Measurements from ENCODE around the gene RGS8. TPM values are rescaled to one million over a fixed set of nuclear protein-coding genes. Genes with fewer than 3 reads are reported as not detected.

RGS8 gene
- total RNA-seq, 2 experiments from 2014 or later: not detected

Other genes with a start within 250 kb of the RGS8 start
- gene RGSL1, start 234.4 kb downstream of the RGS8 start, total RNA-seq: not detected
- gene RNASEL, start 95.3 kb downstream of the RGS8 start, total RNA-seq: 10 to 100 TPM; 11.4 to 13.2 TPM
- 1 to 10 TPM; 1.4 TPM for gene RGS16, start 80.2 kb downstream of the RGS8 start, total RNA-seq
- 1 to 10 TPM; 5.6 to 6.2 TPM for gene NPL, start 105.2 kb upstream of the RGS8 start, total RNA-seq
- gene DHX9, start 154.8 kb upstream of the RGS8 start, total RNA-seq: 100 to 1,000 TPM; 176 to 180 TPM